Subcutaneous adipose tissue (tissue), 4 donors: Measurements from ENCODE around the gene NT5DC3. TPM values are rescaled to one million over a fixed set of nuclear protein-coding genes. Genes with fewer than 3 reads are reported as not detected.

Experiments
- total RNA-seq, 4 donors: library from RNA; depleted of rRNA; stranded (reverse); fragments of >200 nt; gene quantifications; one replicate each; pipeline ENCODE4 v1.1.0, GENCODE V29; 2016
- TF ChIP-seq, protein P1 (sequence below): fragments of 450-650 bp; IDR thresholded peaks from one replicate; pipeline ENCODE4 v1.5.1; 2016; ENCODE audit warnings: low read depth, mild to moderate bottlenecking, control low read depth, antibody characterized with exemption, moderate library complexity

NT5DC3 gene
- total RNA-seq, 4 donors from 2014 or later: 4.5 to 7.0 (median 5.6) TPM

DNA sequence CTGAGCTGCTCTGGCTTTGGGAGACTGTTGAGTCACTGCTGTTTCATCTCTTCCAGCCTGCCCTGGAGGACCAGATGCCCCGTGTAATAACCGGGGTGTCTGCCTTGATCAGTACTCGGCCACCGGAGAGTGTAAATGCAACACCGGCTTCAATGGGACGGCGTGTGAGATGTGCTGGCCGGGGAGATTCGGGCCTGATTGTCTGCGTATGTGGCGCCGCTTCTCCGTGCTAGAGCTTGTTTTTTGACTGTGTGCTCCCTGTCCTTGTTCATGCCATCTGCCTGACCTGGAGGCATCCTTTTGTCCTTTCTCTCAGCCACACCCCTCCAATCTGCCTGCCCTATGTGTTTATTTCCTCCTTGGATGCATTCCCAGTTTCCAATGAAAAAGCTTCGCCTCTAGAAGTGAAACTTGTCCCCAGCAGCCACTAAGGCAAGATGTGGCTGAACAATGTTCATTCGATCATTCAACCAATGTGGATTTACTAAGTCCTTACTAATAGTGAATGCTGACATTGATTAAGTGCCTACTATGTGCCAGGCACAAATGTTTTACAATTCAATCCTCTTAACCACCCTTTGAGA, 98.6 kb downstream of the NT5DC3 start:
- TF ChIP-seq, protein P1, sequence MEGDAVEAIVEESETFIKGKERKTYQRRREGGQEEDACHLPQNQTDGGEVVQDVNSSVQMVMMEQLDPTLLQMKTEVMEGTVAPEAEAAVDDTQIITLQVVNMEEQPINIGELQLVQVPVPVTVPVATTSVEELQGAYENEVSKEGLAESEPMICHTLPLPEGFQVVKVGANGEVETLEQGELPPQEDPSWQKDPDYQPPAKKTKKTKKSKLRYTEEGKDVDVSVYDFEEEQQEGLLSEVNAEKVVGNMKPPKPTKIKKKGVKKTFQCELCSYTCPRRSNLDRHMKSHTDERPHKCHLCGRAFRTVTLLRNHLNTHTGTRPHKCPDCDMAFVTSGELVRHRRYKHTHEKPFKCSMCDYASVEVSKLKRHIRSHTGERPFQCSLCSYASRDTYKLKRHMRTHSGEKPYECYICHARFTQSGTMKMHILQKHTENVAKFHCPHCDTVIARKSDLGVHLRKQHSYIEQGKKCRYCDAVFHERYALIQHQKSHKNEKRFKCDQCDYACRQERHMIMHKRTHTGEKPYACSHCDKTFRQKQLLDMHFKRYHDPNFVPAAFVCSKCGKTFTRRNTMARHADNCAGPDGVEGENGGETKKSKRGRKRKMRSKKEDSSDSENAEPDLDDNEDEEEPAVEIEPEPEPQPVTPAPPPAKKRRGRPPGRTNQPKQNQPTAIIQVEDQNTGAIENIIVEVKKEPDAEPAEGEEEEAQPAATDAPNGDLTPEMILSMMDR: no peak

DNA sequence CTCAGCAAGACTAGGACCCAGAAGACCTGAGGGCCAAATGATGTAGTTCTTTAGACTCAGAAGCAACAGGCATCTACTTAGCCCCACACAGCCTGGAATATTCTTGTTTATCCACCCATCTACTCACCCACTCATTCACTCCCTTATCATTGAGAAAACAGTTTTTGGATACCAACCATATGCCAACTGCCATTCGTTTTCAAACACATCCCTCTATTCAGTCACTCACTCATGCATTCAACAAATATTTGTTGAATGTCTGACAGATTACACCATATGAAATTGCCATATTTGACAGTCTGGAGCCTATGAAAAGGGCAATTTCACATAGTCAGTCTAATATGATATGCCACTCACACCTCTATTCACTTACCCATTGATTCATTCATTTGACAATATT, 103.2 kb downstream of the NT5DC3 start:
- TF ChIP-seq, protein P1: no peak

DNA sequence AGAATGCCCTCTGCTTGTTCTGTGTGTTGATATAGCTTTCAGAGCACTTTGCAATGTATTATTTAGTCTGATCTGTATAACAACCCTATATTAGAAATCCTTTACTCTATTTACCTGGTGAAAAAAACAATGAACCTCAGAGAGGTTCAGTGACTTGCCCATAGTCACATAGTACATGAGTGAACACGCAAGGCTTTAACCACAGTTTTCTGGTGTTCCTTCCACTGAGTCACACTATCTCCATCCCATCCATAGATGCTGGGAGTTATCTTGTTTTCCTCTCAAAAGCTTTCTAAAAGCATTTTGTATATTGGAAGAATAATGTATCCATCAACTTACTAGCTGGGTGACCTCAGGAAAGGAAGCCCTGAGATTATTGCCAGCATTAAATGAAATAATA, 104.5 kb downstream of the NT5DC3 start:
- TF ChIP-seq, protein P1: no peak

DNA sequence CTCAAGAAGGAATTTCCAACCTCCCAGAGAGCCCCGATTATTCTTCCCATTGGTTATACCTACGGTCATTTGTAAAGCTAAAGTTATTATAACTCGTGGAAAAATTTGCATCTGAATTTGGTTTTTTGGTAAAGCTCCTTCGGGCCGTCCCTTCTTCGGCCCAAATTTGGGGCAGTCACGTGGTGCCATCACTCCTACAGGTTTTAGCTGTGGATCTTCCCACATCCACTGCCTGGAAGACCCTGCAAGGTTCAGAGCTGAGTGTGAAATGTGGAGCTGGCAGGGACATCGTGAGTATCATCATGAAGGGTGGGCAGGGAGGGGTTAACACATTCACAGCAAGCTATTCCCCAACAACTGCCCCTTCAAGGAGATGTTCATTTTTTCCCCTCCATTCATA, 105.7 kb downstream of the NT5DC3 start:
- TF ChIP-seq, protein P1: no peak

DNA sequence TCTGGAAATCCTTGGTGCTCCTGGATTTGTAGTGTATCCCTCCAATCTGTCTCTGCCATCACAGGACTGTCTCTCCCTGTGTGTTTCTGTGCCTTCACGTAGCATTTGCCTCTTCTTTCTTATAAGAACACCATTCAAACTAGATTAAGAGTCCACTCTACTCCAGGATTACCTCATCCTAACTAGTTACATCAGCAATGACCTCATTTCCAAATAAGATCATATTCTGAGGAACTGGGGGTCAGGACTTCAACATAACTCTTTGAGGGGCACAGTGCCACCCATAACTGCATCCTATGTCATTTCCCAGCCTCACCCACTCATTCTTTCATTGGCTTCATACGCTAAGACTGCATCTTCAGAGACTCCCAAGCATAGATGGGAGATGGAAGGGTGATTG, 106.2 kb downstream of the NT5DC3 start:
- TF ChIP-seq, protein P1: no peak

DNA sequence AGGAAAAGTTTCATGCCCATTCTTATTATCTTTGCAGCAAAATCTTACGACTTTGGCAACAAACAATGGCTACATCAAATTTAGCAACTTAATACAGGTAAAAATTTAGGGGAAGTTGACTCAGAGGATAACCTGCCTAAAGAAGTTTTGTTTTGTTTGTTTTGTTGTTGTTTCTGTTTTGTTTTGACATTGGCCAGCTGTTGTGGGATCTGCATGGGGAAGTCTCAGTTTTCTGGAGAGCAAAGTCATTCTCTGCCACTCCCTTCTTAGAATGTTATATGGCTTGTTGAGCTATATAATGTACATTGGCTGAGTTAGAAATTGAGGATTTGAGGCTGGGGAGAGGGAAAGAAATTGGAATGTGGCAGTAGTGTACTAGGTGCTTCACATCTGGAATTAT, 109.5 kb downstream of the NT5DC3 start:
- TF ChIP-seq, protein P1: no peak

DNA sequence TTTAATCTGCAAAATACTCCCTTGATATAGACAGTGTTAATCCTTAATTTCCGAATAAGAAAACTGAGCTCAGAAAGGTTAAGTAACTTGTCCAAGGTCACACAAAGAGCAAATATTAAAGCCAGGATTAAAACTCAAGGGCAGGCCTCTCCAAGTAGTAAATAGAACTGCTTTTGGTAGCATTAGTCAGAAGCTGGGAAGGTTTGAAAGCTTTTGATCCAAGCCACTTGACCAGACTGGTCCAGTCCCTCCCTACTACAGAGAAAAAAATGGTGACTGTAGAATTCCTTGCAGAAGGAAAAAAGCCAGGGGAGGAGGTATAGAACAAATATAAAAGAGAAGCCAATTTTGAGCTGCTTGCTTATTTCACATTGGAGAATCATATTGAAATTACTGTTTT, 111.5 kb downstream of the NT5DC3 start:
- TF ChIP-seq, protein P1: no peak
